Mesothelial cell of epicardium (in vitro differentiated cells): Measurements from ENCODE around the gene AQP2. TPM values are rescaled to one million over a fixed set of nuclear protein-coding genes. Genes with fewer than 3 reads are reported as not detected.
"Not testable (repeated sequence)": the region's sequence is repeated elsewhere in the genome, so short reads cannot be mapped to it uniquely, and the experiment has no call there.

Experiments used
- DNase-seq, 2 experiments: peaks; one replicate each; pipeline ENCODE4 v3.0.0; 2021; ENCODE audit warnings: low spot score in 2 of 2; ENCODE audit not compliant: unreplicated experiment in 2 of 2
- H3K27ac Mint-ChIP-seq: 2 replicates; pipeline ENCODE4 v1.8.0; 2021; ENCODE audit warnings: mixed read lengths
- H3K27me3 Mint-ChIP-seq: 2 replicates; pipeline ENCODE4 v1.8.0; 2021; ENCODE audit warnings: low read depth, mixed read lengths
- H3K36me3 Mint-ChIP-seq: 2 replicates; pipeline ENCODE4 v1.8.0; 2021; ENCODE audit warnings: mixed read lengths
- H3K4me1 Mint-ChIP-seq: 2 replicates; pipeline ENCODE4 v1.8.0; 2021; ENCODE audit warnings: mixed read lengths
- H3K4me3 Mint-ChIP-seq: 2 replicates; pipeline ENCODE4 v1.8.0; 2021; ENCODE audit warnings: mild to moderate bottlenecking, moderate library complexity, mixed read lengths
- H3K9me3 Mint-ChIP-seq: 2 replicates; pipeline ENCODE4 v1.8.0; 2021; ENCODE audit warnings: mixed read lengths
- total RNA-seq: library from RNA; stranded (reverse); gene quantifications from 3 replicates; pipeline ENCODE4 v1.2.1, GENCODE V29; 2021
- TF ChIP-seq, protein P1 (sequence below): fragments of 200-600 bp; sonication (generic); IDR thresholded peaks from one replicate; pipeline ENCODE4 v1.5.0; 2021; ENCODE audit warnings: antibody characterized with exemption; ENCODE audit not compliant: unreplicated experiment

The AQP2 gene
- total RNA-seq, 1 donor from 2014 or later, result not detected

DNA sequence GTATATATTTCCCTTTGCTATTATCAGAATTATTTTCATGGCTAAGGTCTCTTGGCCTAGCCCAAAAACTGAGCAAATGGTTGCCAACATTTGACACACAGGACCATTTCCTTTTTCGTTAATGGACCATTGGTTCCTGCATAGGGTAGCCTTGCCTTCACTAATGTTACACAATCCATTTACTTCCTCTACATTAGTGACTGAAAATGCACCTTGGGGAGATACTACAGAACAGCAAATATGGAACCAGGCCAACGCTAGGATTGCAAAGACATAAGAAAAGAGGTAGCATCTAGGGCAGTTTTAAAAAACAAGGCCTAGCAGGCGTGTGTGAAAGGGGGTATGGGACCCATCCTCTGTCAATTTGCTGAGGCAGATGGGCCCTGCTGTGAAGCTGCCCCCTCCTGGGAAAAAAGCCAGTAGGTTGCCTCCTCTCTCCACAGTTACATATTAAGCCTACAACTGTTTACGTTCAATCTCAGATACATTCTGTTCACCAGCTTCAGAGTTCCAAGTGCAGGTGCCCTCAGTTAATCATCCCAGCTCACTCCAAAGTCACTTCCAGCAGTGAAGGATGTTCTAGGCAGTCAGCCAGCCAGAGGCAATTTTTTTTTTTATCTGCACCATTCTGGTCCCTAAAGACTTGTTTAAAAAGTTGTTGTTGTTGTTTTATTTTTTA lies 37.2 kb downstream of the AQP2 start:
- Mint-ChIP-seq H3K9me3 (no peaks in the 10 kb centered on the region), H3K4me3 (no peak overlapping the region), H3K27me3 (no peaks in the 10 kb centered on the region), H3K27ac (no peak overlapping the region), H3K36me3 (peaks cover 18% of the 10 kb centered on the region), H3K4me1 (peaks cover 9% of the 10 kb centered on the region)
- no peak for DNase-seq
- TF ChIP-seq, protein P1, sequence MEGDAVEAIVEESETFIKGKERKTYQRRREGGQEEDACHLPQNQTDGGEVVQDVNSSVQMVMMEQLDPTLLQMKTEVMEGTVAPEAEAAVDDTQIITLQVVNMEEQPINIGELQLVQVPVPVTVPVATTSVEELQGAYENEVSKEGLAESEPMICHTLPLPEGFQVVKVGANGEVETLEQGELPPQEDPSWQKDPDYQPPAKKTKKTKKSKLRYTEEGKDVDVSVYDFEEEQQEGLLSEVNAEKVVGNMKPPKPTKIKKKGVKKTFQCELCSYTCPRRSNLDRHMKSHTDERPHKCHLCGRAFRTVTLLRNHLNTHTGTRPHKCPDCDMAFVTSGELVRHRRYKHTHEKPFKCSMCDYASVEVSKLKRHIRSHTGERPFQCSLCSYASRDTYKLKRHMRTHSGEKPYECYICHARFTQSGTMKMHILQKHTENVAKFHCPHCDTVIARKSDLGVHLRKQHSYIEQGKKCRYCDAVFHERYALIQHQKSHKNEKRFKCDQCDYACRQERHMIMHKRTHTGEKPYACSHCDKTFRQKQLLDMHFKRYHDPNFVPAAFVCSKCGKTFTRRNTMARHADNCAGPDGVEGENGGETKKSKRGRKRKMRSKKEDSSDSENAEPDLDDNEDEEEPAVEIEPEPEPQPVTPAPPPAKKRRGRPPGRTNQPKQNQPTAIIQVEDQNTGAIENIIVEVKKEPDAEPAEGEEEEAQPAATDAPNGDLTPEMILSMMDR, result no peak

DNA sequence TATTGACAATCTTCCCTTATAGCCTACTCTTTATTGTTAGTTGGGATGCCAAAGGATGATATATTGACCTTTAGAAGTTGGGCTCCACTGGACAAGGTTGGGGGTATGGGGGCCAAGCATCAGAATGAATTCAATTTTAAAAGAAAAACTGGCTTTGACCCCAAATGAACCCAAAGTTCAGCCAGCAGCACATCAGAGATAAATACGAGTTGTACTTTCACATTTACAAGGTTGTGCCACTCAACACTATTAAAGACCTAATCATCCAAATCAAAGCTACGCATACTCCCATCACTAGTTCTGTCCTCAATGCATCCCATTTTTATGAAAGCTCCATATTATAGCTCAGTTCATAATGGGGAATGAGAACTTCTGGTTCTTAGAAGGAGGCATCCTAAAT lies 38.9 kb downstream of the AQP2 start:
- not testable (repeated sequence) for H3K4me1 Mint-ChIP-seq, H3K27me3 Mint-ChIP-seq, H3K9me3 Mint-ChIP-seq, DNase-seq, H3K27ac Mint-ChIP-seq, H3K4me3 Mint-ChIP-seq
- H3K36me3 Mint-ChIP-seq, result peaks cover 28% of the 10 kb centered on the region

DNA sequence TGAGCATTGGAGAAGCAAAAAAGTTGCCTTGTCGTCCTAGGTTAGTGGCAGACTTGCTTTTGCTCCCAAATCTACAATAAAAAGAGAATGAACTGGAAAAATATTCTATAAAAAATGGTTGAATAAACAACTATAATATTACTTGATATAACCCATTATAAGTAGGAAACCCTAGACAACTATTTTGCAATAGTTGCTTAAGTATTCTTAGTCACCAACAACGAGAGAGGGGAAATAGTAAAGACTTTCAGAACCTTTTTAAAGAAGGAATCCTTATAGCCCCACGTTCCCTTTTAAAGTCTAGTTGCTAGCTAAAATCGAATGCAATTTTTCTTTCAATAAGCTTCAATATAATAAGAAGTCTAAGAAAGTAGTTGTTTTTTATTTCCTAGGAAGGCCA lies 39.7 kb downstream of the AQP2 start:
- no peak overlapping the region for H3K4me3 Mint-ChIP-seq
- H3K4me1 Mint-ChIP-seq, result no peaks in the 10 kb centered on the region
- TF ChIP-seq, protein P1, result no peak
- H3K36me3 Mint-ChIP-seq, result peaks cover 35% of the 10 kb centered on the region
- DNase-seq, result no peak
- no peaks in the 10 kb centered on the region for H3K9me3 Mint-ChIP-seq
- no peaks in the 10 kb centered on the region for H3K27me3 Mint-ChIP-seq
- H3K27ac Mint-ChIP-seq, result no peak overlapping the region

DNA sequence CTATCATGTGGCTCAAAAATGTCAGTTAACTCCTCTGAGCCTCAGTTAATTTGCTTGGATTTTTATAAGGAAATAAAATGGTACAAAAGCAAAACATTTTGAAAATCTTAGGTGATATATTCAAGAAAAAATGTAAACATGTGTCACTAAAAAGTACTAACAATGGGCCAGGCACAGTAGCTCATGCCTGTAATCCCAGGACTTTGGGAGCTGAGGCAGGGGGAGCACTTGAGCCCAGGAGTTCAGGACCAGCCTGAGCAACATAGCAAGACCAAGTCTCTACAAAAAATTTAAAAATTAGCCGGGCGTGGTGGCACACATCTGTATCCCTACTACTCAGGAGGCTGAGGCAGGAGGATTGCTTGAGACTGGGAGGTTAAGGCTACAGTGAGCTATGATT lies 47.9 kb downstream of the AQP2 start:
- Mint-ChIP-seq H3K4me3 (no peak overlapping the region), H3K9me3 (no peaks in the 10 kb centered on the region), H3K27ac (no peak overlapping the region), H3K27me3 (no peaks in the 10 kb centered on the region), H3K36me3 (peaks cover 38% of the 10 kb centered on the region), H3K4me1 (no peaks in the 10 kb centered on the region)
- DNase-seq, result no peak
- TF ChIP-seq, protein P1, result no peak

DNA sequence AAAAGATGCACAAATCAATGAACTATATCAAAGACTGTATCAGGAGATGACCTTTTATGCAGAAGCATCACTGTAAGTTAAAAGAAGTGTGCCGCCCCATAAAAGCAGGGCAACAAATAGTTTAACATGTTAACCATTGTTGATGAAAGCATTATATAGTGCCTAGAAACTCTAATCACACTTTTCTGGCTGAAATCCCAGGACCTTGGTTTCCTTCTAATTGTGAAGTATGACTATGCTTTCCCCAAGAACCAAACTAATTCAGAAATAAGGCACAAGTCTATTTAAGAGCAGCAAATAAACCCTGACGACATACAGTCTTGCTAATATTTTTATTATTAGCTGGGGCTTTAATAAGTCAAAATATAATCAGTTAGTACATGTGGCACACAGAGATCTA lies 53.1 kb downstream of the AQP2 start:
- Mint-ChIP-seq H3K9me3 (no peaks in the 10 kb centered on the region), H3K4me1 (peaks cover 9% of the 10 kb centered on the region), H3K36me3 (peaks cover 15% of the 10 kb centered on the region), H3K27ac (no peak overlapping the region), H3K27me3 (no peaks in the 10 kb centered on the region), H3K4me3 (no peak overlapping the region)
- TF ChIP-seq, protein P1, result no peak
- DNase-seq, result no peak

DNA sequence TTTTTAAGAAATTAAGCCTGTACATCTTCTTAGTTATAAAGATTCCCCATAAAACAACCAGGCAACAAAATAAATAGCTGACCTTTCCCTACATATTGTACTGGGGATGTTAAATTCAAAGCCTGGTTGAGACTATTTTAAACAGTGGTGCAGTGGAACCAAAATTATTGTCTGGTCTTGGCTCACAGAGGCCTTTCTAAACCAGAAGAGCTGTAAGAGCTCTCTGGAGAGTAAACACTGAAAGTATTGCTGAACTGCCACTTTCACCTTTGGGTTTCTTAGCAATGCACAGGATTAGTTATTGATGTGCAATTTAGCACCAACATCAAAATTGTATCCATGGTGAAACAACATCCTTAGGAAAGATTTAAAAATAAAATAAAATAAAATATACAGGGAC lies 54.2 kb downstream of the AQP2 start:
- Mint-ChIP-seq H3K36me3 (peaks cover 8% of the 10 kb centered on the region), H3K4me3 (no peak overlapping the region), H3K27me3 (no peaks in the 10 kb centered on the region), H3K9me3 (no peaks in the 10 kb centered on the region), H3K27ac (no peak overlapping the region), H3K4me1 (peaks cover 9% of the 10 kb centered on the region)
- DNase-seq, result no peak
- TF ChIP-seq, protein P1, result no peak
